GM04504 (cell line): ENCODE measurements around the gene SMAD3.
A peak's percentile ranks its signal among the peaks of the same experiment; 100 is the strongest.

Experiments
- DNase-seq: peaks from one replicate; pipeline ENCODE4 v3.0.0-alpha.2; 2012; ENCODE audit warnings: low read depth

The SMAD3 gene

GRCh38 chr15:67232591-67232990 is 167.2 kb downstream of the SMAD3 start:
- DNase-seq, result no peak

GRCh38 chr15:67240235-67241131 is 175.1 kb downstream of the SMAD3 start:
- DNase-seq, result no peak

GRCh38 chr15:67241132-67241855 is 175.9 kb downstream of the SMAD3 start:
- DNase-seq, result no peak

GRCh38 chr15:67242708-67243111 is 177.3 kb downstream of the SMAD3 start:
- peak; percentile 26 for DNase-seq
